Lower leg skin (tissue), 3 donors: ENCODE measurements around the gene PRR20G.

Experiments
- POLR2A ChIP-seq, 2 donors: fragments of 450-650 bp; IDR thresholded peaks; one replicate each; pipeline ENCODE4 v1.6.1; 2016 to 2017; ENCODE audit warnings: antibody characterized with exemption in 2 of 2, mild to moderate bottlenecking in 1 of 2, moderate library complexity in 1 of 2
- TF ChIP-seq, protein P1 (sequence below), 3 donors: fragments of 450-650 bp; IDR thresholded peaks; one replicate each; pipeline ENCODE4 v1.5.1; 2016; ENCODE audit warnings: antibody characterized with exemption in 3 of 3, mild to moderate bottlenecking in 3 of 3, moderate library complexity in 2 of 3

DNA sequence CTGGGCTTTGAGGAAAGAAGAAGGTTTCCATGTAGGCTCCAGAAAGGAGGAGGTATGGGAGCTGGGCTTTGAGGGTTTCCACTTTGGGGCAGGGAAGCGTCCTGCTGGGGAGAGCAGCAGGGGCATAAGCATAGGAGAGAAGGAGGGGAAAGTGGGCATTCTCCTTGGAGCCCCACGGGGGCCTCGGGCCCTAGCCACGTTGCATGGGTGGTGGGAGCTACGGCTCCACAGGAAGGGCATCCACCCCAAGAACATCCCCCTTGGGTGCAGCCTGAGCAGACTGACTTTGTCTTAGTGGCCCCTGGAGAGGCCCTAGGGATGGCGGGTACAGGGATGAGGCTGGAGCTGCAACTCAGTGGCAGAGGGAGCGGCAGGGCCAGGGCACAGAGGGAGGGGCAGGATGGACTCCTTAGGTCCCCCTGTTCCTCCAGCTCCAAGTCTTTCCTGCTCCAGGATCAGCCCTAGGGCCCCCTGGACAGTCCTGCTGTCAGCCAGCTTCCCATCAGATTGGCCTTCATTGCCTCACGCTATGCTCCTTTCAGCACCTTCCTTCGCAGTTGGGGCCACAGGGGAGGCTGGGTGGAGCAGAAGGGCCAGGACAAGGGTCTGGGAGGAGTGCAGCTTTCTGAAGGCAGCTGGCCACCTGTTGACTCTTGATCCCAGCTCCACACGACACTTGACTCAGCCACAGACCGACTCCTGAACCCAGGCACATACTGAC is 22.9 kb downstream of the PRR20G start:
- TF ChIP-seq, protein P1, sequence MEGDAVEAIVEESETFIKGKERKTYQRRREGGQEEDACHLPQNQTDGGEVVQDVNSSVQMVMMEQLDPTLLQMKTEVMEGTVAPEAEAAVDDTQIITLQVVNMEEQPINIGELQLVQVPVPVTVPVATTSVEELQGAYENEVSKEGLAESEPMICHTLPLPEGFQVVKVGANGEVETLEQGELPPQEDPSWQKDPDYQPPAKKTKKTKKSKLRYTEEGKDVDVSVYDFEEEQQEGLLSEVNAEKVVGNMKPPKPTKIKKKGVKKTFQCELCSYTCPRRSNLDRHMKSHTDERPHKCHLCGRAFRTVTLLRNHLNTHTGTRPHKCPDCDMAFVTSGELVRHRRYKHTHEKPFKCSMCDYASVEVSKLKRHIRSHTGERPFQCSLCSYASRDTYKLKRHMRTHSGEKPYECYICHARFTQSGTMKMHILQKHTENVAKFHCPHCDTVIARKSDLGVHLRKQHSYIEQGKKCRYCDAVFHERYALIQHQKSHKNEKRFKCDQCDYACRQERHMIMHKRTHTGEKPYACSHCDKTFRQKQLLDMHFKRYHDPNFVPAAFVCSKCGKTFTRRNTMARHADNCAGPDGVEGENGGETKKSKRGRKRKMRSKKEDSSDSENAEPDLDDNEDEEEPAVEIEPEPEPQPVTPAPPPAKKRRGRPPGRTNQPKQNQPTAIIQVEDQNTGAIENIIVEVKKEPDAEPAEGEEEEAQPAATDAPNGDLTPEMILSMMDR (IDR thresholded peaks at IDR 0.05): no peak
- no peak for TF ChIP-seq POLR2A (IDR thresholded peaks at IDR 0.05)
